ENCODE data around the gene GPRASP3. TPM values are rescaled to one million over a fixed set of nuclear protein-coding genes. Genes with fewer than 3 reads are reported as not detected.
"Not testable (repeated sequence)": the region's sequence is repeated elsewhere in the genome, so short reads cannot be mapped to it uniquely, and the experiment has no call there.

GPRASP3 gene
- total RNA-seq = 6.0 TPM in 2 replicates

GRCh38 chrX:102720237-102721168, at the start of gene GPRASP3:
Gene GPRASP3, plus strand, starts transcription at chrX:102720743. Its CDS starts 28,253 bp downstream, at chrX:102748996.
- peak; percentile 79 for DNase-seq

DNA sequence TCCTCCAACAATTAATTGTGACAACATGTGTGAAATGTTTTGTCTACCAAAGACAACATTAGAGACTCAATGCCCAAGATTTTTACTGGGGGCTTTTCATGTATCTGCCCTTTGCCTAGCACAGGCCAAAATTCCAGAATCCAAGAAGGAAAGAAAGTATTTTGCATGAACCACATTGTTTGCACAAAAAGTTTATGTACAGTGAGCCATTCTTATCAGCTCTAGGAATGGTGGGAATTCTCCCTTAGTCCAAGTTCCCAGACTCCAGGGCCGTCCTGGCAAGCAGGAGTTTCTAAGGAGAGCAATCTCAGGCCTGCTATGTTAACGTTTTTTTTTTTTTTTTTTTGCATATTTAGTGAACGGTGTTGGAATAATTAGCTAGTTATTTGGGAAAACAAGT, 47.7 kb upstream of the GPRASP3 start:
- no peak for DNase-seq

DNA sequence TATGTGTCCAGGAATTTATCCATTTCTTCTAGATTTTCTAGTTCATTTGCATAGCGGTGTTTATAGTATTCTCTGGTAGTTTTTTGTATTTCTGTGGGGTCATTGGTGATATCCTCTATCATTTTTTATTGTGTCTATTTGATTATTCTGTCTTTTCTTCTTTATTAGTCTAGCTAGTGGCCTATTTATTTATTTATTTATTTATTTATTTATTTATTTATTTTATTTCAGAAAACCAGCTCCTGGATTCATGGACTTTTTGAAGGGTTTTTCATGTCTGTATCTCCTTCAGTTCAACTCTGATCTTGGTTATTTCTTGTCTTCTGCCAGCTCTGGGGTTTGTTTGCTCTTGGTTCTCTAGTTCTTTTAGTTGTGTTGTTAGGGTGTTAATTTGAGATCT, 43.1 kb upstream of the GPRASP3 start:
- DNase-seq = not testable (repeated sequence)

DNA sequence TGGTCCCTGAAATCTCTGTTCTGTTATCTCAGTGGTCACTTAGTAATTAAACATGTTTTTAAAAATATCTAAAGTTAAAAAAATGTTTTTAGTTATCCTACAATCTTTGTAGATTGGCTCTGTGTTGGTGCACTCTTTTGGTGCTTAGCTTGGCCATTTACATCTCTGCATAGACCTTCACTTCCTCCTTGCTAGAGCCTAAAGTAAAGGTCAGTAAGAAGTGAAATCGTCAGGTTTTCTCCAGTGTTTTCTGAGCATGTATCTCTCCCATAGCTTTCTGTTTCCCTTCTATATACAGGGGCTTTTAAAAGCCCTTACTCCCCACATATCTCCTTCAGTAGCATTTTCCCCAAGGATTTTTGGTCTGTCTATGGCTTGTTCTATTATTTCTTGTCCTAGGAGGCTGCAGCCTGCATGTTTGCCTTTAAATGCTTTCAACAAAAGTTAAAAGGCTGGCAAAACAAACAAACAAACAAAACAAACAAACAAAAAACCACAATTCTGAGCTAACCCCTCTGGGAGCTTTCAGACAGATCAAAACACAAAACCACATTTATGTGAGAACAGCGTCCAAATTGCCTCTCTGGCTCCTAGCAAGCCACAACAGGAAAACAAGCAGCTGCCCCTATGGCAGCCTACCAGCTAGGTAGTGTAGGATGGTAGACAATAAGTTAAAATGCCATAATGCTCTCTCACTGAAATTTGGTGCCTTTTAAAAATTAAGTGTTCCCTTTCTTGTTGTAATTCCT, 35.6 kb upstream of the GPRASP3 start:
- no peak for DNase-seq

DNA sequence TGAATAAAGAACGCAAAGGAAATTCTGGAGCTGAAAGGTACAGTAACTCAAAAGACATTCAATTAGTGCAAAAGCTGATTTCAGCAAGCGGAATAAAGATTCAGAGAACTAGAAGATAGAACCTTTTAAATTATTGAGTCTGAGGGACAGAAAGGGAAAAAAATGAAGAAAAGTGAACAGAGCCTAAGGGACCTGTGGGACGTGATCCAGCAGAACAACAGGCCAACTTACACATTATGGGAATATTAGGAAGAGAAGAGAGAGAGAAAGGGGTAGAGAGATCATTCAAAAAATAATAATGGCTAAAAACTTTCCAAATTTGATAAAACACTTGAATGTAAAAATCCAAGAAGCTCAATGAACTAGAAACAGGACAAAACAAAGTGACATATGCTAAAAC, 25.8 kb upstream of the GPRASP3 start:
- DNase-seq = no peak

DNA sequence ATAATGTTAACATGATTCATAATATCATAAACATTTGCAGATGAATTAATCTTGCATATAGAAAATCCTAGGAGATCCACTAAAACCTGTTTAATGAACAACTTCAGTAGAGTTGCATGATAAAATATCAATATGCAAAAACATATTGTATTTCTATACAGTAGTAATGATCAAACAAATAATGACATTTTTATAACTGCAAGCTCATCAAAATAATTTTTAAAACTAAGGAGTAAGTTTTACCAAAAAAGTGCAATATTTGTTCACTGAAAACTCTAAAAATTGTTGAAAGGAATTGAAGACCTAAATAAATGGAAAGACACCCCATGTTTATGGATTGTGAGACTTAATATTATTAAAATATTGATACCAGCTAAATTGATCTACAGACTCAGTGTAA, 24.2 kb upstream of the GPRASP3 start:
- DNase-seq = no peak

DNA sequence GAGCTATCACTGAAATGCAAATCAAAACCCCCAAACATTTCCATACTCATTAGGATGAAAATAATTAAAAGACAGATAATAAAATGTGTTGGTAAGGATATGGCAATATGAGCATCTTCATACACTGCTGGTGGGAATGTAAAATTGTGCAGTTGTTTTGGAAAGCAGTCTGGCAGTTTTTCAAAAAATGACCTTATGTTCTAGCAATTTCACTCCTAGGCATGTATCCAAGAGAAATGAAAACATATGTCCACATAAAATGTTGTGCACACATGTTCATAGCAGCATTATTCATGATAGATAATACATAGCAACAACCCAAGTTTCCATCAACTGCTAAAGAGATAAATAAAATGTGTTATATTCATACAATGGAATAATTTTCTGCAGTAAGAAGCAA, 23.0 kb upstream of the GPRASP3 start:
- DNase-seq = peak; percentile 3

DNA sequence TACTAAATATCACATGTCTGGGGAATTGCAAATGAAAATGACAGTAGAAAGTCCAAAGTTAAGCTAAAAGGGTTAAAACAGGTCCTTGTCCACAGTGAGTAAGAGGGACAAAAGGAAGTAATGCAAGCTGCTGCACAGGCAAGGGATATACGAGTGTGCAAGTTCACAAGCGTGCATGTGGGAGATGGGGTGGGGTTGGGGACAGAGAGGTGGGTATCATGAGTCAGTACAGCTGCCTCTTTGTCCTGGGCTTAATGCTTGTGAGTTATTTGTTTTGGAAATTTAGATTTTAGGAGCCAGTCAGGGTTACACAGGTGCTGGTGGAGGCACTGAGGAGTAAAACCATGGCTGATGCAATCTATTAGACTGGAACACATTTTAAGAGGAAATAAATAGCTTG, 11.6 kb upstream of the GPRASP3 start:
- no peak for DNase-seq

GRCh38 chrX:102711872-102712215, 8.7 kb upstream of the GPRASP3 start:
- no peak for DNase-seq

DNA sequence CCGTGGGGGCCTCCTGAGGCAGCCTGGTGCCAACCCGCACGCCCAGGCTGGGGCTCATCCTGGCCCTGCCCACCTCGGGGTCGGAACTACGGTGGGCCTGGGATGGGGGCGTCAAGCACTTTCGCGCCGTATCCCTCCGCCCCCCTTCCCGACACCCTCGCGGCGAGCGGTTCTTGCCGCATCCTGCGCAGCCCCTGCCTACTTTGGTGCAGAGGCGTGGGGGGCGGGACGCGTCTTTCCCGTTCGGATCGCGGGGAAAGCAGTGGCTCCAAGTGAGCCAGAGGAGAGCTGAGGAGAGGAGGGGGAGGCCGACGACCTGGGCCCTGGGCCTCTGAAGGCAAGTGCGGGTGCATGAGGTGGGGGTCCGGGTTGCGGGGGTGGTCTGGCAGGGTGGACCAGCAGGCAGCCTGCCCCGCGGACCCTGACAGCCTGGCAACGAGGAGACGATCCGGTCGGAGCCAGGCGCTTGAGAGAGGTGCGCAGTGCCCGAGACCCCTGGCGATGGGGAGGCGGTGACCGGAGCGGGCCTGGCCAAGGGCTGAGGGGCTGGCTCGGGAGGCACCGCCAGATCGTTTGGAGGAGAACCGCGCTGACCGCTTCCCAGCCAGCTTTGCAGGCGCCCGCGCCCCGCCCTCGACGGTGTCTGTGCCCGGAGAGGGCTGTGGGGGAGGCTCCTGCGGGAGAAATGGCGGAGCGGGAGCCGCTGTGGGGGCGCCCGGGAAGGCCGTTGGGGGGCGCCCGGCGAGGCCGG, 8.2 kb upstream of the GPRASP3 start, which contains the start of gene GPRASP2:
GPRASP2 (plus strand) TSS at position 233 of the 751 bp plus-strand sequence. CDS start 2,422 bp downstream, outside the sequence.
- peak; percentile 26 for DNase-seq

DNA sequence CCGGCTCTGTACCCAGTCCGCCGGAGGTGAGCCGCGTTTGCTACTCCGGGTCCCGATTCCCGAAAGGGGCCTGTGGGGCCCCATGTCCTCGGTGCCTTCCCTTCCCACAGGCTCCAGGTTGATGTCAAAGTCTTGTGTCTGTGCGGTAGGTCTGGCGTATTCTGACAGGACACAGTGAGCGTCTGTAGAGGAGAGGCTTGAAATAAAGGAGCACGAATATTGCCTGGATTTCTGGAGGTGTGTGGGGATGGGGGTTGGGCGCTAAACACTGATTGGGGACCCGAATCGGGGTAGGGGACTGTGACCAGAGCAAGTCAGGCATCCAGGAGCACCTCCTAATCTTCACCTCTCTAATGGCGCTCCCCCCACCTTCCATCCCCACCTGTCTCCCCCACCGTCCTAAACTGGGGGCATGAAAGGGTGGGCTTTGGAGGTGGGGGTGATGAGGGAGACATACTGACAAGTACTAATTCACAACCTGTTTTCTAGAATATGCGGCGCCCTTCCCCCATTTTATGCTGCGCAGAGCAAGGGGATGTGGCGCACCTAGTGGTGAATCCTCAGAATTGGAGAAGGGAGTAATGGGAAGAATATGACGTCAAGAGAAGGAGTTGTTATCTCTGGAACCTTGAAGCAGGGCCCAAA, 7.4 kb upstream of the GPRASP3 start:
- peak; percentile 65 for DNase-seq

- no peak for DNase-seq
These were observed 5.5 kb upstream of the GPRASP3 start for GRCh38 chrX:102714994-102715393.

- no peak for DNase-seq
These were observed 4.6 kb upstream of the GPRASP3 start for GRCh38 chrX:102715967-102716366.

GRCh38 chrX:102721169-102721506, 595 bp downstream of the GPRASP3 start:
- not testable (repeated sequence) for DNase-seq

DNA sequence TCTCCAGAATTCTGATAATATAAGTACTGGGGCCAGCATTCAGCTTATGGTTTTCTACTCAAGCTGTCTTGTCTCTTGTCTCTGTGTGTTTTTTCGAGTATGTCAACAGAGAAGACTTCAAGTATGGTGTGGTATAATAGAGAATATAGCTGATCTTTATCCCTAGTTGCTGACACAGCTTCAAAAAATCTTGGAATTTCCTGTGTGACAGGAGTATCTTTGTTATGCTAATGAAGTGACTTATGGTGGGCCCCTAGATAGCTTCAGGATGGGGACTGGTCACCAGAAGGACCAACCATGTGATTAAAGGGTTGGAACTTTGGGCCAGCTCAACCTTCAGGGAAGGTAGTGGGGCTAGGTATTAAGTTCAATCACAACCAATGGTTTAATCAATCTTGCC, 2.9 kb downstream of the GPRASP3 start:
- no peak for DNase-seq

DNA sequence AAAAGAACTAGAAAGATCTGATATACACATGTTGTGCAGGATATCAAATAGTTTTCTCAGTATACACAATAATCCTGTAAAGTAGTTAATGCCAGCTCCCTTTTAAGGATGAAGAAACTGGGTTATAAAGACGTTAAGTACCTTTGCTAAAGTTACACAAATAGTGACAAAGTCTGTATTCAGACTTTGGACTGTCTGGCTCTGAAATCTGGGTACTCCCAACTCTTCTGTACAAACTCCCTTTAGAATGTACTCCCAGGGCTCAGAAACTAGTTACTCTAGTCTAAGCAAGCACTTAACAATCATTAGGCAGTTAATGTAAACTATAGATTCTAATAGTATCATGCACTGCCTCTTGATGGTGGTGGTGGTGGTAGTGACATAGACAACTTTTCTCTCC, 7.2 kb downstream of the GPRASP3 start:
- DNase-seq = no peak

GRCh38 chrX:102728646-102729045, 8.1 kb downstream of the GPRASP3 start:
- DNase-seq = no peak

DNA sequence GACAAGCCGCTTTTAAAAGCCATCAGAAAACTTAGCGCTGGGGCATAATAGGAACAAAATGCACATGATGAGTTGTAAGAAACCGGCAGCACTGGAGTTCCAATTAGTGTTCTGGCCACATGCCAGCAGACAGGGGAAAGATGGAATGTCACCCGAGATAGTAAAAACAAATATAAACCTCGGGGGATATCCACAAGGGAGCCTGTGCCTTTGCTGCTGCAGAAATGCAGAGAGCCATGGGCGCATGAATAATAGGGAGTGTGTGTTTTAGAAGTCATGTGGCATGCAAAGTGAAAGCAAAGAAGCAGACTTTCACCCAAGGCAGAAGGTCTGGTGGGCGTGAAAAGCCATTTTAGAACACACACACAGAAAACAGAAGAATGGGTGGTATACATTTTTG, 19.1 kb downstream of the GPRASP3 start:
- DNase-seq = no peak

DNA sequence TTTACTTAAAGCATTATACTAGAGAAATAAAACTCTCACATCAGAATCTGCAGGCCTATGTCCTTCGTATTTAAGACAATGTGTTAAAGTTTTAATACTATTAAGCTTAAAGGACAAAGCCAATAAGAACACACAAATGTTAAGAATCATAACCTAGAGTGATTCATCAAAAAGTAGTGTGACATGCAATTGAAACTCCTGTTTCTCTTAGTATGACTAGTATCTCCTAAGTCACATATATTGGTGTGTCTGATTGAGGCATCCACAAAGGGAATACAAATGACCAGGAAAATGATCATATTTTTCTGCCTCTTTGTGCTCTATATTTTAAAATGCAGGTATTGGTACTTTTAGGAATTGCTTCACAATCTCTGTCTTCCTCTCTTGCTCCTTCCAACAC, 23.8 kb downstream of the GPRASP3 start:
- DNase-seq = no peak

GRCh38 chrX:102745513-102745856, 24.9 kb downstream of the GPRASP3 start:
- DNase-seq = no peak

DNA sequence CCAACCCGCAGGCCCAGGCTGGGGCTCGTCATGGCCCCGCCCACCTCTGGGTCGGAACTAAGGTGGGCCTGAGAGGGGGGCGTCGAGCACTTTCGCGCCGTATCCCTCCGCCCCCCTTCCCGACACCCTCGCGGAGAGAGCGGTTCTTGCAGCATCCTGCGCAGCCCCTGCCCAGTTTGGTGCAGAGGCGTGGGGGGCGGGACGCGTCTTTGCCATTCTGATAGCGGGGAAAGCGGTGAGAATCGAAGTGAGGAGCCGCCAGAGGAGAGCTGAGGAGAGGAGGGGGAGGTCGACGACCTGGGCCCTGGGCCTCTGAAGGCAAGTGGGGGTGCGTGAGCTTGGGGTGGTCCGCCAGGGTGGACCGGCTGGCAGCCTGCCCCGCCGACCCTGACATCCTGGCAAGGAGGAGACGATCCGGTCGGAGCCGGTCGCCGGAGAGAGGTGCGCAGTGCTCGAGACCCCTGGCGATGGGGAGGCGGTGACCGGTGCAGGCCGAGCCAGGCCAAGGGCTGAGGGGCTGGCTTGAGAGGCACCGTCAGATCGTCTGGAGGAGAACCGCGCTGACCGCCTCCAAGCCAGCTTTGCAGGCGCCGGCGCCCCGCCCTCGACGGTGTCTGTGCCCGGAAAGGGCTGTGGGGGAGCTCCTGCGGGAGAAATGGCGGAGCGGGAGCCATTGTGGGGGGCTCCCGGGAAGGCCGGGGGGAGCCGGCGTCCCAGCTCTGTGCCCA, 25.5 kb downstream of the GPRASP3 start:
- DNase-seq = peak; percentile 41

GRCh38 chrX:102765217-102765616, 44.7 kb downstream of the GPRASP3 start:
- DNase-seq = peak; percentile 93
